ENCODE data around the gene ASB1.

ASB1 gene

DNA sequence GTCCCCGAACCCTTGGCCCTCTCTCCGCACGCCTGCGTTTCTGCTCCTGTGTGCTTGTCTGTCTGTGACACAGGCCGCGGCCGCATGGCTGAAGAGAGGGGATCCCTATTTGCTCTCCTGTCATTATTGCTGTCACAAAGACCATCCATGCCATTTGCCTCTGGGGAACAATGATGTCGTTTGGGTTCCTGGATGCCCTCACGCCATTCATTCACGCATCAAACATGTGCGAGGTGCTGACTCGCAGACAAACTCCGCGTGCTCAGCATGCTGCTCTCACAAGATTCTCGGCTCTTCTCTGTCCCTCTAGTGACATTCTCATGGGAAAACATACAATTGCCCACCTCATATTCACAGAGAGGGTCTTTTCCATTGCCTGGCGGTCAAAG is 67.8 kb downstream of the ASB1 start:
- DNase-seq (ENCODE audit: low read depth in 2 of 2) = no peak

DNA sequence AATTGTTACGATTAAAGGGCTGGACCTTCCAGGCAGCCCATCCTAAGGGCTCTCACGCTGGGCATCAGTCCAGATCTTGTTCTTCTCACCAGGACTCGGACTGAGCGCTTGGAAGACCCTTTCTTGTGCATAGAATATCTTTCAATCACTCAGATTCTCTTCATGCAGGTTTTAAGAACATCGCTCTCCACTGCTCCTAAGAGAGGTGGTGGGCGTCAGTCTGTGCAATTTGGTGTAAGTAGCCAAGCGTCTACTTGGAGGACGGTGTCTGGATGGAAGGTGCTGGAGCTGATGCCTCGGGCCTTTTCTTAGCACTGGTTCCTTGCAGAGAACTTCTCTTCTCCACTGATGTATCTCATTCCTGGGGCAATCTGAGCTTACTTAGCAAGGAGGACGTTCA is 68.7 kb downstream of the ASB1 start:
- no peak for DNase-seq (ENCODE audit: low read depth in 2 of 2)

DNA sequence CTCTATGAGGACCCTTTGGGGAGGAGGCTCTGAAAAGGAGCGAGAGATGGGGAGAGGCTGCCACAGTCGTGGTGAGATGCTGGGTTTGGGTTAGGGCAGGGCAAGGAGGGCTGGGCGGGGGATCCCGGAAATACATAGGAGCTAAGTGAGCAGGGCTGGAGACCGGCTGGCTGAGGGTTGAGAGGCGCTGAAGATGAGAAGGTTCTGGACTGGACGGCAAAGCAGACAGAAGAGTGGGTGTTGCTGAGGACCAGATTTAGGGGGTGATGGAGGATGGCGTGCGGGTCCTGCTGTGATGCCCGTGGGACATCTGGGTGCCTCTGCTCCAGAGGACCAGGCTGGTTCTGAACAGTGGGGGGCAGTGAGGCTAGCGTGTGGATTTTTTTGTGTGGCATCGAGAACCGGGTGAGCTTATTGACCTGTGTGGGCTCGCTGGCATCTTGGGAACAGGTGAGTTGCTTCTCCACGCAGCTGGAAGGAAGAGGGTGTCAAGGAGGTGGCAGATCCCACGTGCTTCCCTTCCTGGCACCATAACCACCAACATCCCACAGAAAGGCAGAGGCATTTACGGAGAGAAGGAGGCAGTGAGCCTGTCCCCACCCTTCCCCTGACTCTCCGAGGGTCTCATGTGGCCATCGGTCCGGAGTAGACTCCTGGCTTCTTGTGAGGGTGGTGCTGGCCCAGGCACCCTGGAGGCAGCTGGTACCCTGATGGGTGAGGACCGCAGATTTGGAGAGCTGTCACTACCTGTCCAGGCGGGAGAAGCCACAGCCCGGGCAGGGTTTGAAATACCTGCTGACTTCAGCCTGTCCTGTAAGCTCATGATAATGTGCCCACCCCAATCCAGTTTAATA is 70.3 kb downstream of the ASB1 start:
- DNase-seq (ENCODE audit: low read depth in 2 of 2) = no peak

DNA sequence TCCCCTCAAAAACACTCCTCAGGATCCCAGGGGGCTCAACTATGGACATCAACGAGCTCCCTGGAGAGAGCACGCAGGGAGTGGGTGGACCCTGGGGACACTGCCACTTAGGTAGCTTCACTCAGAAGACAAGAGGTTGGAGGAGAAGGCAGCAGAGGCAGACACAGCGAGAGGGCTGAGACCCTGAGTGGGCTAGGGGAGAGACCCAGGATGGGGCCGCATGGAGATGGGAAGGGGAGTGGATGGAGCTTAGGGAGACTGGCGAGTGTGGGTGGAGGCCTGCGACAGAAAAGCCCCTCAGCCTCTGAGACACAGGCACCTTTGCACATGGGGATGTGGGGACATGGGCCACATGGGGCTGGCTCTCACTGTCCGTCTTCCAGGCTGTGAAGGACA is 70.9 kb downstream of the ASB1 start:
- no peak for DNase-seq (ENCODE audit: low read depth in 2 of 2)

DNA sequence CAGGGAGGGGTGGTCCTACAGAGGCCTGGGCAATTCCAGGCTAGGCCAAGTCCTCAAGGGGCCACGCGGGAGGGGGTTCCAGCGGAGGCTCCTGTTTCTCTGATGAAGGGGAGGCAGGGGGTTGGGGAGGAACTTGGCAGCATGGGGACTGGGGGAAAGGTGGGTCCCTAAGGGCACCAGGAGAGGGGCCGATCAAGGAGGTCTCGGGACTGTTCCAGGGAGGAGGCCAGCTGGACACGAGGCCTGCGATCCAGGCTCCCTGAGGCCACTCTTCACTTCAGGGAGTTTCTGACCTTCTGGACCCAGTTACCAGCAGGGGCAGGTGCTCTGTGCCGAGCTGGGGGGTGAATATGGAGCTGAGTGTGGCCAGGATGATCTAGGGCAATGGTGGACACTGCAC is 71.5 kb downstream of the ASB1 start:
- no peak for DNase-seq (ENCODE audit: low read depth in 2 of 2)

DNA sequence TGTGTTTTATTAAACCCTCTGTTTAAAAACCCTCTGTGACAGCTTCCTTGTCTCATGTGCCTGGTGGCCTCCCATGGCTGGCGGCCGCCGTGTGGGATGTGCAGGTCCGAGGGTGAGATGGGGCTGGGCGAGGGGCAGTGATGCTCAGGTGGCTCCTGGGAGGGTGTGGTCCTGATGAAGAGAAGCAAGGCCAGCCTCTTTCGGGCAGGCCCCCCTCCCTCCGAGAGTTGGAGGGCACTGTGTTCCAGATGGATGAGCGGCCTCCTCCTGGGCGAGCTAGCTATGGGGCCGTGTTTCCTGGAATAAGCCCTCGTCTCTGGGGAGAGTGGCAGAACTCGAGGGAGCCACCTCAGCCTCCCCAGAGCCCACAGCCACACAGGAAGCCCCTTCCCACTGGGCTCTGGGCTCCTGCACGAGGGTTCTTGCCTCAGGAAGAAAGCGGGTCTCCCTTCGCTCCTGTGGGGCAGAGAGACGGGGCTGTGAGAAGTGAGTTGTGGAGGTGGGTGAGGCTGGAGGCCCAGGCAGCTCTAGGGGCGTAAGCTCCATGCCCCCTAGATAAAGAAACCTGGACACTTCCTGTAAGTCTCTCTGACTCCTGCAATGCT is 72.1 kb downstream of the ASB1 start:
- no peak for DNase-seq (ENCODE audit: low read depth in 2 of 2)

DNA sequence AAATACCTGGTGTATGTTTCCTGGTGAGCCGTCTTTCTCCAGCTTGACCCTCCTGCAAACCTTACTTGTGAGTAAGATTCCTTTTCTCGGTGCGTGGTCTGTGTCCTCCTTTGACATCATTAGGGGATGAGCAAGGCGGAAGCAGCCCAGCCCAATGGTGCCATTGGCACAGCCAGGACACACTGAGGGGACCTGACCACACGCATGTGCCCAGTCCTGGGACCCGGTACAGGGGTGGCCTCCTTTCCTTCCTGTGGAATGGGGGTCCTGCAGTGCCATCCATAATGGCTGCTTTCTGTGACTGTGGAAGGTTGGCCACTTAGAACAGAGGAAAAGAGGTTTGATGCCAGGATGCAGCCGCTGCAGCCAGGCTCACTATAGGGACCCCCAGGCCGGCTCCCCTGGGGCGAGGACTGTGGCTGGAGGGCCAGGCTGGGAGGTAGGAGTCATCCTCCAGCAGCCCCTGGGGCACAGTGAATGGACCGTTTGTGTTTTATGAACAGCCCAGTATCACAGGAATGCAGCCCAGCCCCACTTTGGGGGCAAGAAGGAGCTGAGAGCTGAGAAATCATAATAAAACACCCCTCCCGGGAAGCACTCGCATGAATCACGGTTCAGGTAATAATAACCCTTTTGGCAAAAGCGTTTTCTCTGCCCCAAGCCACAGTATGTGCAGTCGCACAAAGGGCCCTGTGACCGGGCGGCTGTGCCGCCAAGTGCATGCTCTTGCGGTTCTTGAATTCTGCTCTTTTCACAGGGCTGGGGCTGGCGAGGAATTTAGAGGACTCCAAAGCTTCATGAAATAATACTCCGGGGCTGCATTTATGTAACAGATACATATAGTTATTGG is 73.2 kb downstream of the ASB1 start:
- DNase-seq (ENCODE audit: low read depth in 2 of 2) = no peak

DNA sequence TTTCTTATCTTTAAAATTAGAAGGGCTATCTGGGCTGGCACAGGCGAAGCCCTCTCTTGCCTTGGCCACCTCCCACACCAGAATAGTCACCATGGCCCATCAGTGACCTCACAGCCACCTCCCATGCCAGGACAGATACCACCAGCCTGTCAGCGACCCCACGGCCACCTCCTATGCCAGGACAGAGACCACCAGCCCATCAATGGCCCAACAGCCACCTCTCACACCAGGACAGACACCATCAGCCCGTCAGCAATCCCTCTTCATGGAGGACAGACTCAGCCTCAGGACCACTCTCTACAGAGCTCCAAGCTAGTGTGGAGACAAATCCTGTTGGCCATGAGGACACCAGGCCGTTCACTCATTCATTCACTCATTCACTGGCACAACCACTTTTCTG is 74.6 kb downstream of the ASB1 start:
- no peak for DNase-seq (ENCODE audit: low read depth in 2 of 2)
